Measurements from ENCODE around the gene SCYGR7. TPM values are rescaled to one million over a fixed set of nuclear protein-coding genes. Genes with fewer than 3 reads are reported as not detected.
A peak's percentile ranks its signal among the peaks of the same experiment; 100 is the strongest.

Gene SCYGR7
- total and polyA plus RNA-seq, 2 experiments from 2014 or later: not detected

DNA sequence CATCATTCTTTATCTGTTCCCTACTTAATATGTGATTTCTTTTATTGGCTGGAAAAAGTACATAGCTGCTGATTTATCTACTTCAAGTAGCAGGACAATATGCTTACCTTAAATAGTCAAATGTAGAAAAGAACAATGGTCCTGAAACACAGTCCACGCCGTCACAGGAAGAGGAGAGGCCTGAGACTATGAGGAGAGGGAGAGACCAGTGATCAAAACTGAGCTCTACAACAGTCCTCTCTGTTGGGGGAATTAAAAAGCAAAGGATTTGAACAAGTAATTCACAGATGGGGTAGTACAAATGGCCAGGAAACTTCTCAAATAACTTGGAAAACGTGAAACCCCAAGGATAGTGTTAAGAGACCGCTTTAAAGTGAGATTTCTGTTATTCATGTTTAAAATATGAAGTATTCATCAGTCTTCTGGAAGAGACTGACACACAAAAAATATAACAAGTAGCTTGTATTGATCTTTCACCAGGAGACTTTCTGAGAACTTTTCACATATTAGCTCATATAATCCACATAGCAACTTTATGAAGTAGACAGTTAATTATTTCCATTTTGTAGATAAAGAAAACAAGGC, 37.7 kb downstream of the SCYGR7 start:
- TF ChIP-seq ZNF331 (CRISPR knock-in tag; IDR thresholded peaks at IDR 0.05; ENCODE audit: low read depth) (no peak), NANOG (IDR thresholded peaks at IDR 0.05; ENCODE audit: borderline replicate concordance) (no peak), CREB1 (CRISPR knock-in tag; IDR thresholded peaks at IDR 0.05; ENCODE audit: low read depth) (no peak), STAT1 (IDR thresholded peaks at IDR 0.05; ENCODE audit: unreplicated experiment) (no peak)
- no peak overlapping the region for H3K27ac Mint-ChIP-seq
- no peak overlapping the region for H3K4me3 ChIP-seq
- no peaks in the 10 kb centered on the region for H3F3A ChIP-seq (replicated peaks; ENCODE audit: low read depth)
- H3K9me2 ChIP-seq (ENCODE audit: insufficient read depth): no peaks in the 10 kb centered on the region
- no peaks in the 10 kb centered on the region for H3K79me2 ChIP-seq (replicated peaks; ENCODE audit: insufficient read depth)
- no peaks in the 10 kb centered on the region for H3K36me3 ChIP-seq (ENCODE audit: insufficient read depth)
- H3K27me3 ChIP-seq (ENCODE audit: insufficient read depth): no peaks in the 10 kb centered on the region
- no peak overlapping the region for H3K4me2 ChIP-seq
- no peak overlapping the region for H2AFZ ChIP-seq
- no peak overlapping the region for H3K4me3 Mint-ChIP-seq
- peak; percentile 30 for ATAC-seq
- peaks cover 4% of the 10 kb centered on the region; the same call in 2 of the 3 replicates for H3K4me1 Mint-ChIP-seq
- no peak for DNase-seq (ENCODE audit: low spot score)
- no peaks in the 10 kb centered on the region for H3K4me1 ChIP-seq (ENCODE audit: insufficient read depth)
- H3K9me3 Mint-ChIP-seq: no peaks in the 10 kb centered on the region
- H3K27me3 Mint-ChIP-seq (ENCODE audit: insufficient read depth, low read depth, poor library complexity): peaks cover 9% of the 10 kb centered on the region
- H4K20me1 ChIP-seq (replicated peaks; ENCODE audit: insufficient read depth): no peaks in the 10 kb centered on the region
- H3K36me3 Mint-ChIP-seq (ENCODE audit: low read depth): no peaks in the 10 kb centered on the region
- no peak overlapping the region for H3K27ac ChIP-seq (ENCODE audit: low read depth)

GRCh38 chr2:227766373-227766883, 38.3 kb downstream of the SCYGR7 start:
- Mint-ChIP-seq H3K27ac (no peak overlapping the region), H3K27me3 (ENCODE audit: insufficient read depth, low read depth, poor library complexity) (peaks cover 8% of the 10 kb centered on the region), H3K4me3 (no peak overlapping the region), H3K9me3 (no peaks in the 10 kb centered on the region), H3K4me1 (peaks cover 2% of the 10 kb centered on the region; the same call in 2 of the 3 replicates), H3K36me3 (ENCODE audit: low read depth) (no peaks in the 10 kb centered on the region)
- Histone ChIP-seq H2AFZ (no peak overlapping the region), H3K79me2 (replicated peaks; ENCODE audit: insufficient read depth) (no peaks in the 10 kb centered on the region), H3K27ac (ENCODE audit: low read depth) (no peak overlapping the region), H3K4me2 (no peak overlapping the region), H4K20me1 (replicated peaks; ENCODE audit: insufficient read depth) (no peaks in the 10 kb centered on the region), H3K36me3 (ENCODE audit: insufficient read depth) (no peaks in the 10 kb centered on the region), H3K27me3 (ENCODE audit: insufficient read depth) (no peaks in the 10 kb centered on the region), H3K4me3 (no peak overlapping the region), H3K9me2 (ENCODE audit: insufficient read depth) (no peaks in the 10 kb centered on the region), H3F3A (replicated peaks; ENCODE audit: low read depth) (no peaks in the 10 kb centered on the region), H3K4me1 (ENCODE audit: insufficient read depth) (no peaks in the 10 kb centered on the region)
- peak; percentile 99 for ATAC-seq
- TF ChIP-seq, protein P1, sequence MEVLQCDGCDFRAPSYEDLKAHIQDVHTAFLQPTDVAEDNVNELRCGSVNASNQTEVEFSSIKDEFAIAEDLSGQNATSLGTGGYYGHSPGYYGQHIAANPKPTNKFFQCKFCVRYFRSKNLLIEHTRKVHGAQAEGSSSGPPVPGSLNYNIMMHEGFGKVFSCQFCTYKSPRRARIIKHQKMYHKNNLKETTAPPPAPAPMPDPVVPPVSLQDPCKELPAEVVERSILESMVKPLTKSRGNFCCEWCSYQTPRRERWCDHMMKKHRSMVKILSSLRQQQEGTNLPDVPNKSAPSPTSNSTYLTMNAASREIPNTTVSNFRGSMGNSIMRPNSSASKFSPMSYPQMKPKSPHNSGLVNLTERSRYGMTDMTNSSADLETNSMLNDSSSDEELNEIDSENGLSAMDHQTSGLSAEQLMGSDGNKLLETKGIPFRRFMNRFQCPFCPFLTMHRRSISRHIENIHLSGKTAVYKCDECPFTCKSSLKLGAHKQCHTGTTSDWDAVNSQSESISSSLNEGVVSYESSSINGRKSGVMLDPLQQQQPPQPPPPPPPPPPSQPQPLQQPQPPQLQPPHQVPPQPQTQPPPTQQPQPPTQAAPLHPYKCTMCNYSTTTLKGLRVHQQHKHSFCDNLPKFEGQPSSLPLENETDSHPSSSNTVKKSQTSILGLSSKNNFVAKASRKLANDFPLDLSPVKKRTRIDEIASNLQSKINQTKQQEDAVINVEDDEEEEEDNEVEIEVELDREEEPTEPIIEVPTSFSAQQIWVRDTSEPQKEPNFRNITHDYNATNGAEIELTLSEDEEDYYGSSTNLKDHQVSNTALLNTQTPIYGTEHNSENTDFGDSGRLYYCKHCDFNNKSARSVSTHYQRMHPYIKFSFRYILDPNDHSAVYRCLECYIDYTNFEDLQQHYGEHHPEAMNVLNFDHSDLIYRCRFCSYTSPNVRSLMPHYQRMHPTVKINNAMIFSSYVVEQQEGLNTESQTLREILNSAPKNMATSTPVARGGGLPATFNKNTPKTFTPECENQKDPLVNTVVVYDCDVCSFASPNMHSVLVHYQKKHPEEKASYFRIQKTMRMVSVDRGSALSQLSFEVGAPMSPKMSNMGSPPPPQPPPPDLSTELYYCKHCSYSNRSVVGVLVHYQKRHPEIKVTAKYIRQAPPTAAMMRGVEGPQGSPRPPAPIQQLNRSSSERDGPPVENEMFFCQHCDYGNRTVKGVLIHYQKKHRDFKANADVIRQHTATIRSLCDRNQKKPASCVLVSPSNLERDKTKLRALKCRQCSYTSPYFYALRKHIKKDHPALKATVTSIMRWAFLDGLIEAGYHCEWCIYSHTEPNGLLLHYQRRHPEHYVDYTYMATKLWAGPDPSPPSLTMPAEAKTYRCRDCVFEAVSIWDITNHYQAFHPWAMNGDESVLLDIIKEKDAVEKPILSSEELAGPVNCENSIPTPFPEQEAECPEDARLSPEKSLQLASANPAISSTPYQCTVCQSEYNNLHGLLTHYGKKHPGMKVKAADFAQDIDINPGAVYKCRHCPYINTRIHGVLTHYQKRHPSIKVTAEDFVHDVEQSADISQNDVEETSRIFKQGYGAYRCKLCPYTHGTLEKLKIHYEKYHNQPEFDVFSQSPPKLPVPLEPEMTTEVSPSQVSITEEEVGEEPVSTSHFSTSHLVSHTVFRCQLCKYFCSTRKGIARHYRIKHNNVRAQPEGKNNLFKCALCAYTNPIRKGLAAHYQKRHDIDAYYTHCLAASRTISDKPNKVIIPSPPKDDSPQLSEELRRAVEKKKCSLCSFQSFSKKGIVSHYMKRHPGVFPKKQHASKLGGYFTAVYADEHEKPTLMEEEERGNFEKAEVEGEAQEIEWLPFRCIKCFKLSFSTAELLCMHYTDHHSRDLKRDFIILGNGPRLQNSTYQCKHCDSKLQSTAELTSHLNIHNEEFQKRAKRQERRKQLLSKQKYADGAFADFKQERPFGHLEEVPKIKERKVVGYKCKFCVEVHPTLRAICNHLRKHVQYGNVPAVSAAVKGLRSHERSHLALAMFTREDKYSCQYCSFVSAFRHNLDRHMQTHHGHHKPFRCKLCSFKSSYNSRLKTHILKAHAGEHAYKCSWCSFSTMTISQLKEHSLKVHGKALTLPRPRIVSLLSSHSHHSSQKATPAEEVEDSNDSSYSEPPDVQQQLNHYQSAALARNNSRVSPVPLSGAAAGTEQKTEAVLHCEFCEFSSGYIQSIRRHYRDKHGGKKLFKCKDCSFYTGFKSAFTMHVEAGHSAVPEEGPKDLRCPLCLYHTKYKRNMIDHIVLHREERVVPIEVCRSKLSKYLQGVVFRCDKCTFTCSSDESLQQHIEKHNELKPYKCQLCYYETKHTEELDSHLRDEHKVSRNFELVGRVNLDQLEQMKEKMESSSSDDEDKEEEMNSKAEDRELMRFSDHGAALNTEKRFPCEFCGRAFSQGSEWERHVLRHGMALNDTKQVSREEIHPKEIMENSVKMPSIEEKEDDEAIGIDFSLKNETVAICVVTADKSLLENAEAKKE (CRISPR knock-in tag; IDR thresholded peaks at IDR 0.05): no peak
- TF ChIP-seq REST (IDR thresholded peaks at IDR 0.05; ENCODE audit: unreplicated experiment) (no peak), CREB1 (CRISPR knock-in tag; IDR thresholded peaks at IDR 0.05; ENCODE audit: low read depth) (no peak)
- TF ChIP-seq, protein P2, sequence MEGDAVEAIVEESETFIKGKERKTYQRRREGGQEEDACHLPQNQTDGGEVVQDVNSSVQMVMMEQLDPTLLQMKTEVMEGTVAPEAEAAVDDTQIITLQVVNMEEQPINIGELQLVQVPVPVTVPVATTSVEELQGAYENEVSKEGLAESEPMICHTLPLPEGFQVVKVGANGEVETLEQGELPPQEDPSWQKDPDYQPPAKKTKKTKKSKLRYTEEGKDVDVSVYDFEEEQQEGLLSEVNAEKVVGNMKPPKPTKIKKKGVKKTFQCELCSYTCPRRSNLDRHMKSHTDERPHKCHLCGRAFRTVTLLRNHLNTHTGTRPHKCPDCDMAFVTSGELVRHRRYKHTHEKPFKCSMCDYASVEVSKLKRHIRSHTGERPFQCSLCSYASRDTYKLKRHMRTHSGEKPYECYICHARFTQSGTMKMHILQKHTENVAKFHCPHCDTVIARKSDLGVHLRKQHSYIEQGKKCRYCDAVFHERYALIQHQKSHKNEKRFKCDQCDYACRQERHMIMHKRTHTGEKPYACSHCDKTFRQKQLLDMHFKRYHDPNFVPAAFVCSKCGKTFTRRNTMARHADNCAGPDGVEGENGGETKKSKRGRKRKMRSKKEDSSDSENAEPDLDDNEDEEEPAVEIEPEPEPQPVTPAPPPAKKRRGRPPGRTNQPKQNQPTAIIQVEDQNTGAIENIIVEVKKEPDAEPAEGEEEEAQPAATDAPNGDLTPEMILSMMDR (conservative IDR thresholded peaks at IDR 0.05; ENCODE audit: low read depth in 2 of 2): peak; percentile 86 to 97
- peak; percentile 94 for DNase-seq (ENCODE audit: low spot score)

Measured in GM23338 (cell line).